GM18951 (cell line): Measurements from ENCODE around the gene PDXDC1.
"Not testable (repeated sequence)": the region's sequence is repeated elsewhere in the genome, so short reads cannot be mapped to it uniquely, and the experiment has no call there.

Experiments used
- POLR2A ChIP-seq: IDR thresholded peaks from 4 replicates; pipeline ENCODE4 v1.6.1; 2011; ENCODE audit warnings: mild to moderate bottlenecking; ENCODE audit not compliant: insufficient read length, insufficient read depth; ENCODE audit errors: extremely low read depth
- in situ Hi-C: fragments of 300-500 bp; cut with MboI; formaldehyde crosslinking; loops from one replicate; pipeline ENCODE4 v1.12.0; 2022; ENCODE audit warnings: low sequenced_read_pairs, mixed read lengths, inconsistent platforms; ENCODE audit not compliant: unreplicated experiment

Gene PDXDC1, protein sequence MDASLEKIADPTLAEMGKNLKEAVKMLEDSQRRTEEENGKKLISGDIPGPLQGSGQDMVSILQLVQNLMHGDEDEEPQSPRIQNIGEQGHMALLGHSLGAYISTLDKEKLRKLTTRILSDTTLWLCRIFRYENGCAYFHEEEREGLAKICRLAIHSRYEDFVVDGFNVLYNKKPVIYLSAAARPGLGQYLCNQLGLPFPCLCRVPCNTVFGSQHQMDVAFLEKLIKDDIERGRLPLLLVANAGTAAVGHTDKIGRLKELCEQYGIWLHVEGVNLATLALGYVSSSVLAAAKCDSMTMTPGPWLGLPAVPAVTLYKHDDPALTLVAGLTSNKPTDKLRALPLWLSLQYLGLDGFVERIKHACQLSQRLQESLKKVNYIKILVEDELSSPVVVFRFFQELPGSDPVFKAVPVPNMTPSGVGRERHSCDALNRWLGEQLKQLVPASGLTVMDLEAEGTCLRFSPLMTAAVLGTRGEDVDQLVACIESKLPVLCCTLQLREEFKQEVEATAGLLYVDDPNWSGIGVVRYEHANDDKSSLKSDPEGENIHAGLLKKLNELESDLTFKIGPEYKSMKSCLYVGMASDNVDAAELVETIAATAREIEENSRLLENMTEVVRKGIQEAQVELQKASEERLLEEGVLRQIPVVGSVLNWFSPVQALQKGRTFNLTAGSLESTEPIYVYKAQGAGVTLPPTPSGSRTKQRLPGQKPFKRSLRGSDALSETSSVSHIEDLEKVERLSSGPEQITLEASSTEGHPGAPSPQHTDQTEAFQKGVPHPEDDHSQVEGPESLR

DNA sequence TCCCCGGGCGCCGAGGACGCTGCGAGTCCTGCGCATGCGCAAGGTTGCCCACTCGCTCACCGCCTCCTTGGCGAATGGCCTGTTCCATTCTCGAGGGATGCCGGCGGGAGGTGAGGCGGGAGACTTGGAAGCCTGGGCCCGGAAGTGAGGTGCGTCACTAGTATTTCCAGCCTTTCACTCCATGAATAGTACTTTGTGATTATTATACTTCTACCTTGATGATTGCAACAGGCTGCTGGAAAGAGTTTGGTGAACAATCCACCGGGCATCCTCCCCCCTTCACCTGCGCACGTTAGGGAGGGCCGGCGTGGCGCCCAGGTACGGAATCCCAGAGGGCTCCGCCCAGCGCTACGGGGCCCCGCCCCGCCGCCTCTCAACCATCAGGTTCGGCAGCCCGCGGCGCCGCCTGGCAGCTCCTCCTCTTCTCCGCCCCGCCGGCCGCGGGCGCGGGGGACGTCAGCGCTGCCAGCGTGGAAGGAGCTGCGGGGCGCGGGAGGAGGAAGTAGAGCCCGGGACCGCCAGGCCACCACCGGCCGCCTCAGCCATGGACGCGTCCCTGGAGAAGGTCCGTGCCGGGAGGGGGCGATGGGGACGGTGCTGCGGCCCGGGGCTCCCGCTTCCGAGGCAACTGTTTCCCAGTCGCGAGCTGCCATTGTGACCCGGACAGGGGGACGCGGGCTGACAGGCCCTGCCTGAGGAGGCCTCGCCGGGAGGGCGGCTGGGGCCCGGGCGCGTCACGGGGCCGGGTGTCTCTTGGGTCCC lies at the start of gene PDXDC1:
Gene PDXDC1 (plus strand): TSS at position 371 of the 762 bp plus-strand sequence. CDS start 174 bp downstream, at position 545.
- TF ChIP-seq POLR2A, result peak; percentile 79
- in situ Hi-C loops, result not testable (repeated sequence)

DNA sequence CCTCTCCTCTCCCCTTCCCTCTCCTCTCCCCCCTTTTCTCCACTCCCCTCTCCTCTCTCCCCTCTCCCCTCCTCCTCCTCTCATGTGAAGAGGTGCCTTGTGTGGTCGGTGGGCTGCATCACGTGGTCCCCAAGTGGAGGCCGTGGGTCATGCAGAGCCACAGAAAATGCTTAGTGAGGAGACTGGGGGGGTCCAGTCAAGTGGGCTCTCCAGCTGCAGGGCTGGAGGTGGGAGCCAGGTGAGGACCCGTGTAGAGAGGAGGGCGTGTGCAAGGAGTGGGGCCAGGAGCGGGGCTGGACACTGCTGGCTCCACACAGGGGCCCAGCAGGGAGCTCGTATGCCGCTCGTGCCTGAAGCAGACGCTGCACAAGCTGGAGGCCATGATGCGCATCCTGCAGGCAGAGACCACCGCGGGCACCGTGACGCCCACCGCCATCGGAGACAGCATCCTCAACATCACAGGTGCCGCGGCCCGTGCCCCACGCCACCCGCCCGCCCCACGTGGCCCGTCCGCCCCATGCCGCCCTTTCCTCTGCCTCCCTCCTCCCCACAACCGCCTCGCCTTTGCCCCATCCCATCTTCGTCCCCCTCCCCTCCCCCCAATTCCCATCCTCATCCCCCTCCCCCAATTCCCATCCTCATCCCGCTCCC lies 46.6 kb upstream of the PDXDC1 start:
- in situ Hi-C loops, result not testable (repeated sequence)

DNA sequence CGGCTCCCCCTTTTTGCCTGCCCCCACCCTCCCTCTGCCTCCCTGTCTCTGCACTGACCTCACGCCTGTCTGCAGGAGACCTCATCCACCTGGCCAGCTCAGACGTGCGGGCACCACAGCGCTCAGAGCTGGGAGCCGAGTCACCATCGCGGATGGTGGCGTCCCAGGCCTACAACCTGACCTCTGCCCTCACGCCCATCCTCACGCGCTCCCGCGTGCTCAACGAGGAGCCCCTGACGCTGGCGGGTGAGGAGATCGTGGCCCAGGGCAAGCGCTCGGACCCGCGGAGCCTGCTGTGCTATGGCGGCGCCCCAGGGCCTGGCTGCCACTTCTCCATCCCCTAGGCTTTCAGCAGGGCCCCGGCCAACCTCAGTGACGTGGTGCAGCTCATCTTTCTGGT lies 45.6 kb upstream of the PDXDC1 start:
- in situ Hi-C loops, result not testable (repeated sequence)

DNA sequence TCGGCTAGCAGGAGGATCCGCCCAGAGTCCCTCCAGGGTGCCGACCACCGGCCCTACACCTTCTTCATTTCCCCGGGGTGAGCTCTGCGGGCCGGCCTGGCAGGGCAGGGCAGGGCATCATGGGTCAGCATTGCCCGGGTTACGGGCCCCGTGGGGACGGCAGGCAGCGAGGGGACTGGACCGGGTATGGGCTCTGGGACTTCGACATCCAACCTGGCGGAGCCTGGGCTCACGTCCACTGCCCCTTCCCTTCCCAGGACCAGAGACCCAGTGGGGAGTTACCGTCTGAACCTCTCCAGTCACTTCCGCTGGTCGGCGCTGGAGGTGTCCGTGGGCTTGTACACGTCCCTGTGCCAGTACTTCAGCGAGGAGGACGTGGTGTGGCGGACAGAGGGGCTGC lies 44.6 kb upstream of the PDXDC1 start:
- in situ Hi-C loops, result not testable (repeated sequence)

DNA sequence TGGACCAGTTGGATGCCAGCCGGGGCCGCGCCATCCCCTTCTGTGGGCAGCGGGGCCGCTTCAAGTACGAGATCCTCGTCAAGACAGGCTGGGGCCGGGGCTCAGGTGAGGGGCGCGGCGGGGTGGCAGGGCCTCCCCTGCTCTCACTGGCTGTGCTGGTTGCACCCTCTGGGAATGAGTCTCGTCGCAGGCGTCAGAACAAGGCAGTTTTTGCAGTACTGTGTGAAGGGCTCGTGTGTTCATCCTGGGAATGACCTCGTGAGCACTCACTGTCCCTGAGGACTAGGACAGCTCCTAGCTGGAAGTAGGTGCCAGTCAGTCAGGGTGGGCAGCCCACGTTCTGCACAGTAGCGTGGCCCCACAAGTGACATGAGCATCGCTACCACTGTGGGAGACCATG lies 43.9 kb upstream of the PDXDC1 start:
- in situ Hi-C loops, result not testable (repeated sequence)

DNA sequence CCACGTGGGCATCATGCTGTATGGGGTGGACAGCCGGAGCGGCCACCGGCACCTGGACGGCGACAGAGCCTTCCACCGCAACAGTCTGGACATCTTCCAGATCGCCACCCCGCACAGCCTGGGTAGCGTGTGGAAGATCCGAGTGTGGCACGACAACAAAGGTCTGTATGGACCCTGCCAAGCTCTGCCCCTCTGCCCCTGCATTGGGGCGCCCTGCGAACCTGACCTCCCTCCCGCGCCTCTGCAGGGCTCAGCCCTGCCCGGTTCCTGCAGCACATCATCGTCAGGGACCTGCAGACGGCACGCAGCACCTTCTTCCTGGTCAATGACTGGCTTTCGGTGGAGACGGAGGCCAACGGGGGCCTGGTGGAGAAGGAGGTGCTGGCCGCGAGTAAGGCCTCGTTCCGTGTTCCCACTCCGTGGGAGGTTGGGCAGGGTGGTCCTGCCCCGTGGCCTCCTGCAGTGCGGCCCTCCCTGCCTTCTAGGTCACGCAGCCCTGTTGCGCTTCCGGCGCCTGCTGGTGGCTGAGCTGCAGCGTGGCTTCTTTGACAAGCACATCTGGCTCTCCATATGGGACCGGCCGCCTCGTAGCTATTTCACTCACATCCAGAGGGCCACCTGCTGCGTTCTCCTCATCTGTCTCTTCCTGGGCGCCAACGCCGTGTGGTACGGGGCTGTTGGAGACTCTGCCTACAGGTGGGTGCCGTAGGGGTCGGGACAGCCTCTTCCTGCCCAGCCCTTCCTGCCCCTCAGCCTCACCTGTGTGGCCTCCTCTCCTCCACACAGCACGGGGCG lies 42.0 kb upstream of the PDXDC1 start:
- in situ Hi-C loops, result not testable (repeated sequence)

DNA sequence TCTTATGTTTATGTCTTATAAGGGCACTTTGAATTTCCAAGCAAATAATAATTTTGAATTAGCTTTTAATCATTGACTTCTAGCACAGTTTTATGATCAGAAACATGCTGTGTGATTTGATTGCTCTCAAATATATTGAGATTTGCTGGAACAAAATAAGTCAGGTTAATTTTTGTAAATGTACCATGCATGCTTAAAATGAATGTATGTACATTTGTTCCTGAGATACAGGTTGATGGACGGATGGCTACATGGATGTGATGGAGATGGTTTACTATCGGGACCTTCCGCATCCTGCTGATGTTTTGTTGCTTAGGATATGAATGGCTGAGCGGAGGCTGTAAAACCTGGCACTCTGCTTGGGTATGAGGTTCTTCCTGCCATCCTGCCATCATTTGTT lies 37.7 kb upstream of the PDXDC1 start, which contains the start of gene NPIPA1:
Gene NPIPA1 (plus strand): TSS at position 301 of the 400 bp plus-strand sequence. CDS start 0 bp downstream, at position 301.
- in situ Hi-C loops, result not testable (repeated sequence)

DNA sequence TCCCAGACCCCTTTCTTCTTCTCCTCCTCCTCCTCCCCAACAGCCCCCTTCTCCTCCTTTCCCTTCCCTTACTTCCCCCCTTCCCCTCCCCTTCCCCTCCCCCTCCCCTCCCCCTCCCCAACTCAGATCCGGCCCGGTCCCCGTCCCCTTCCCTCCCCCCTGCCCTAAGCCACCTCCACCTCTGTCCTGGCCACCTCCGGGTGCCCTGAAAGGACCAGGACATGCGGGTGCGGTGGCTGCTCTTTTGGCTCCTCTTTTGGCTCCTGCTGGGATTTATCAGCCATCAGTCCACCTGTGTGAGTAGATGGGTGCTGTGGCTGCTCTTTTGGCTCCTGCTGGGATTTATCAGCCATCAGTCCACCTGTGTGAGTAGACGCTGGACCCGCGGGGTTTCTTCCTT lies 36.8 kb upstream of the PDXDC1 start:
- in situ Hi-C loops, result not testable (repeated sequence)

DNA sequence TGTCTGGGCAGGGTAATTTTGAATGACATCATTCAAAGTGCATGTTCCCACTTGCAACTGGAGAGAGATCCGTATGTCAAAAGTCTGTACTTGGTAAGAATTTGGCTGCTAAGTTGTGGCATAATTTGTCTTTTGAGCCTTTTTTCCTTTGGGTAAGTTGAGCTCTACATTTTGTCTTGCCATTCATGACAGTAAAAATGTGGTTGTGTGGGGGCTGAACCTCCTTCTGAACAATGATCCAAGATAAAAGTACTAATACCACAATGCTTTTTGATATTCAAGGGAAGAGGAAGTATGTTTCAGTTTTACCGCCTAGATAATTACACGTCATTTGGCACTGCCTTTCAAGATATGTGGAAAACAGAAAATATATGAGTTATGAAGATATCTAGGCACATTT lies 32.1 kb upstream of the PDXDC1 start:
- in situ Hi-C loops, result not testable (repeated sequence)

DNA sequence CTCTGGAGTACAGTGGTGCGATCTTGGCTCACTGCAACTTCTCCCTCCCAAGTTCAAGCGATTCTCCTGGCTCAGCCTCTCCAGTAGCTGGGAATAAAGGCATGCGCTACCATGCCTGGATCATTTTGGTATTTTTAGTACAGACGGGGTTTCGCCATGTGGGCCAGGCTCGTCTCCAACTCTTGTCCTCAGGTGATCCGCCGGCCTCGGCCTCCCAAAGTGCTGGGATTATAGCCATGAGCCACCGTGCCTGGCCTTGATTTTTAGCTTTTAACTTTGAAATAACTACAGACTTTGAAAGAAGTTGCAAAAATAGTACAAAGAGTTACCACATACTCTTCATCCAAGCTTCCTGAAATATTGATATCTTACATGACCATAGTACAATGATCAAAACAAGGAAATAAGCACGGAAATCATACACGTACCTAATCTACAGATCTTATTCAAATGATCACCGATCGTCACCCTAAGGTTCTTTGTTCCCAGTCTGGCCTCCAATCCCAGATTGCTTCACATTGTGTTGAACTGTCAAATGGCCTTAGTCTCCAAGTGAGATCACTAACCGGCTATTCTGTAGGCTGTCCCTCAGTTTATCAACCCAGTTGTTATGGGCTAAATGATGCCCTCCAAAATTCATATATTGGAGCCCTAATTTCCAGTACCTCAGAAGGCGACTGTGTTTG lies 19.1 kb upstream of the PDXDC1 start:
- in situ Hi-C loops, result no loop called here

DNA sequence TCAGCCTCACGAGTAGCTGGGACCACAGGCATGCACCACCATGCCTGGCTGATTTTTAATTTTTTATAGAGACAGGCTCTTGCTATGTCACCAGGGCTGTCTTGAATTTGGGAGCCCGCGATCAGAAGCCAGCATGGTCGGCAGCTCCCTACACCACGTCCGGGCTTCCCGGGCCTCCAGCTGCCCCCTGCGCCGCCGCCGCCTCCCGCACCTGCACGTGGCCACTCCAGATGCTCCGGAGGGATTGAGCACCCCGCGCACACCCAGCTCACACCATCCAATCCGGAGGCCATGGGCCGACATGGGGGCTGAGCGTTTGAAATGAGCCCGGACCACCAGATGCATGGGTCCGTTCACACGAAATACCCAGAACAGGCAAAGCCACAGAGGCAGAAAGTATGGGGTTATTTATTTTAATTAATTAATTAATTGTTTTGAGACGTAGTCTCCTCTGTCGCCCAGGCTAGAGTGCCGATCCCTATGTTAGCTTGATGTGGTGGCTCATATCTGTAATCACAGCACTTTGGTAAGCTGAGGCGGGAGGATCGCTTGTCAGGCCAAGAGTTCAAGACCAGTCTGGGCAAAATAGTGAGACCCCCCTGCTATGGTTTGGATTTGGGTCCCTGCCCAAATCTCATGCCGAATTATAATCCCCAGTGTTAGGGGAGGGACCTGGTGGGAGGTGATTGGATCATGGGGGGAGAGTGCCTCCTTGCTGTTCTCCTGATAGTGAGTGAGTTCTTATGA lies 17.1 kb upstream of the PDXDC1 start:
- TF ChIP-seq POLR2A, result no peak
- in situ Hi-C loops, result no loop called here

More for the DNA sequence above, 19.1 kb upstream of the PDXDC1 start:
- TF ChIP-seq POLR2A, result no peak

DNA sequence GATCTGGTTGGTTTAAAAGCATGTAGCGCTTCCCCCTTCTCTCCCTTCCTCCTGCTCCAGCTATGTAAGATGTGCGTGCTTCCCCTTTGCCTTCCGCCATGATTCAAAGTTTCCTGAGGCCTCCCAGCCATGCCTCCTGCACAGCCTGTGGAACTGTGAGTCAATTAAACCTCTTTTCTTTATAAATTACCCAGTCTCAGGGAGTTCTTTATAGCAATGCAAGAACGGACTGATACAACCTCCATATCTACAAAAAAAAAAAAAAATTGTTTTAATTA lies 16.6 kb upstream of the PDXDC1 start:
- no peak for TF ChIP-seq POLR2A
- in situ Hi-C loops, result no loop called here
